HL-60 (cell line): ENCODE data around the gene DENND6A.

ENCODE experiments used
- GABPA ChIP-seq: IDR thresholded peaks from 2 replicates; pipeline ENCODE4 v1.6.1; 2012; ENCODE audit warnings: low read depth
- POLR2AphosphoS5 ChIP-seq: IDR thresholded peaks from 2 replicates; pipeline ENCODE4 v1.6.1; 2012; ENCODE audit warnings: low read depth
- SPI1 ChIP-seq: IDR thresholded peaks from 2 replicates; pipeline ENCODE4 v1.6.1; 2012; ENCODE audit warnings: low read depth, mild to moderate bottlenecking, borderline replicate concordance
- TF ChIP-seq, protein P1 (sequence below): IDR thresholded peaks from one replicate; pipeline ENCODE4 v1.5.1; 2011; ENCODE audit warnings: low read length, control low read depth, inconsistent platforms; ENCODE audit not compliant: insufficient read depth
- TF ChIP-seq, protein P2 (sequence below): IDR thresholded peaks from 2 replicates; pipeline ENCODE4 v1.6.1; 2012; ENCODE audit warnings: low read depth; ENCODE audit not compliant: insufficient replicate concordance

DNA sequence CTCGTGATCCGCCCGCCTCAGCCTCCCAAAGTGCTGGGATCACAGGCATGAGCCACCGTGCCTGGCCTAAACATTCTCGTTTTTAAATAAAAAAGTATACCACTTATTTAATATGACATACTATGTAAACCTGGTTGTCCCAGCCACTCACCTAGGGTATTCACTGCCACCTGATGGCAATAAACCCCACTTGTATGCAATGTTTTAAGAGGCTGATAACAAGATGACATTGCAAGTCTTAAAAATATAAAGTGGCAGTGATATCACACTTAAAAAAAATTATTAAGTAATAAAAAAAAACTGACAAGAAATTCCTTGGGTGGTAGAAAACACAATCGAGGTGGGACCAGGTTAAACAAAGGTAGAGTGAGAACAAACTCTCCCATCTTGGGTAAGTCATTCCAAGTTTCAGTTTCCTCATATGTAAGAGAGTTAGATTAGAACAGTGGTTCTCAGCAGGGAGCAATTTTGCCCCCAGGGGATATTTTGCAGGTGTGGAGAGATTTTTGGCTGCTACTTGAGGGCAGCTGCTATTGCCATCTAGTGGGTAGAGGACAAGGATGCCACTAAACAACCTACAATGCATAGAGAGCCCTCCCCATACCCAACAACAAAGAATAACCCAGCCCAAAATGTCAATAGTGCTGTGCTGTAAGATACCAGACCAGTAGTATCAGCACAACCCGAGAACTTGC is 110.3 kb downstream of the DENND6A start:
- TF ChIP-seq, protein P1, sequence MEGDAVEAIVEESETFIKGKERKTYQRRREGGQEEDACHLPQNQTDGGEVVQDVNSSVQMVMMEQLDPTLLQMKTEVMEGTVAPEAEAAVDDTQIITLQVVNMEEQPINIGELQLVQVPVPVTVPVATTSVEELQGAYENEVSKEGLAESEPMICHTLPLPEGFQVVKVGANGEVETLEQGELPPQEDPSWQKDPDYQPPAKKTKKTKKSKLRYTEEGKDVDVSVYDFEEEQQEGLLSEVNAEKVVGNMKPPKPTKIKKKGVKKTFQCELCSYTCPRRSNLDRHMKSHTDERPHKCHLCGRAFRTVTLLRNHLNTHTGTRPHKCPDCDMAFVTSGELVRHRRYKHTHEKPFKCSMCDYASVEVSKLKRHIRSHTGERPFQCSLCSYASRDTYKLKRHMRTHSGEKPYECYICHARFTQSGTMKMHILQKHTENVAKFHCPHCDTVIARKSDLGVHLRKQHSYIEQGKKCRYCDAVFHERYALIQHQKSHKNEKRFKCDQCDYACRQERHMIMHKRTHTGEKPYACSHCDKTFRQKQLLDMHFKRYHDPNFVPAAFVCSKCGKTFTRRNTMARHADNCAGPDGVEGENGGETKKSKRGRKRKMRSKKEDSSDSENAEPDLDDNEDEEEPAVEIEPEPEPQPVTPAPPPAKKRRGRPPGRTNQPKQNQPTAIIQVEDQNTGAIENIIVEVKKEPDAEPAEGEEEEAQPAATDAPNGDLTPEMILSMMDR: no peak
- no peak for TF ChIP-seq SPI1
- TF ChIP-seq, protein P2, sequence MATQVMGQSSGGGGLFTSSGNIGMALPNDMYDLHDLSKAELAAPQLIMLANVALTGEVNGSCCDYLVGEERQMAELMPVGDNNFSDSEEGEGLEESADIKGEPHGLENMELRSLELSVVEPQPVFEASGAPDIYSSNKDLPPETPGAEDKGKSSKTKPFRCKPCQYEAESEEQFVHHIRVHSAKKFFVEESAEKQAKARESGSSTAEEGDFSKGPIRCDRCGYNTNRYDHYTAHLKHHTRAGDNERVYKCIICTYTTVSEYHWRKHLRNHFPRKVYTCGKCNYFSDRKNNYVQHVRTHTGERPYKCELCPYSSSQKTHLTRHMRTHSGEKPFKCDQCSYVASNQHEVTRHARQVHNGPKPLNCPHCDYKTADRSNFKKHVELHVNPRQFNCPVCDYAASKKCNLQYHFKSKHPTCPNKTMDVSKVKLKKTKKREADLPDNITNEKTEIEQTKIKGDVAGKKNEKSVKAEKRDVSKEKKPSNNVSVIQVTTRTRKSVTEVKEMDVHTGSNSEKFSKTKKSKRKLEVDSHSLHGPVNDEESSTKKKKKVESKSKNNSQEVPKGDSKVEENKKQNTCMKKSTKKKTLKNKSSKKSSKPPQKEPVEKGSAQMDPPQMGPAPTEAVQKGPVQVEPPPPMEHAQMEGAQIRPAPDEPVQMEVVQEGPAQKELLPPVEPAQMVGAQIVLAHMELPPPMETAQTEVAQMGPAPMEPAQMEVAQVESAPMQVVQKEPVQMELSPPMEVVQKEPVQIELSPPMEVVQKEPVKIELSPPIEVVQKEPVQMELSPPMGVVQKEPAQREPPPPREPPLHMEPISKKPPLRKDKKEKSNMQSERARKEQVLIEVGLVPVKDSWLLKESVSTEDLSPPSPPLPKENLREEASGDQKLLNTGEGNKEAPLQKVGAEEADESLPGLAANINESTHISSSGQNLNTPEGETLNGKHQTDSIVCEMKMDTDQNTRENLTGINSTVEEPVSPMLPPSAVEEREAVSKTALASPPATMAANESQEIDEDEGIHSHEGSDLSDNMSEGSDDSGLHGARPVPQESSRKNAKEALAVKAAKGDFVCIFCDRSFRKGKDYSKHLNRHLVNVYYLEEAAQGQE: no peak
- no peak for TF ChIP-seq POLR2AphosphoS5
- TF ChIP-seq GABPA: no peak
